ENCODE results near the gene SH3TC1.

Gene SH3TC1

GRCh38 chr4:8176547-8177399 lies 22.3 kb upstream of the SH3TC1 start:
- Histone ChIP-seq H3K4me3 (ENCODE audit: low read depth, low read length) (no peak overlapping the region), H3K36me3 (replicated peaks) (no peaks in the 10 kb centered on the region), H3K27ac (no peak overlapping the region), H3K27me3 (replicated peaks) (peaks cover 4% of the 10 kb centered on the region)
- TF ChIP-seq CTCF (IDR thresholded peaks at IDR 0.05; ENCODE audit: low read depth, low read length, missing control alignments) = peak; percentile 93
- in situ Hi-C loops (cut with HindIII; ENCODE audit: low pct_ligation_motif_present, low sequenced_read_pairs) = no loop called here
- peak; percentile 53 for DNase-seq

GRCh38 chr4:8177552-8177951 lies 21.5 kb upstream of the SH3TC1 start:
- no peak for DNase-seq
- Histone ChIP-seq H3K27me3 (replicated peaks) (peaks cover under 1% of the 10 kb centered on the region), H3K36me3 (replicated peaks) (no peaks in the 10 kb centered on the region), H3K27ac (no peak overlapping the region), H3K4me3 (ENCODE audit: low read depth, low read length) (no peak overlapping the region)
- in situ Hi-C loops (cut with HindIII; ENCODE audit: low pct_ligation_motif_present, low sequenced_read_pairs) = no loop called here
- TF ChIP-seq CTCF (IDR thresholded peaks at IDR 0.05; ENCODE audit: low read depth, low read length, missing control alignments) = no peak

GRCh38 chr4:8177956-8178355 lies 21.1 kb upstream of the SH3TC1 start:
- DNase-seq = no peak
- in situ Hi-C loops (cut with HindIII; ENCODE audit: low pct_ligation_motif_present, low sequenced_read_pairs) = no loop called here
- no peak overlapping the region for H3K27ac ChIP-seq
- no peak for TF ChIP-seq CTCF (IDR thresholded peaks at IDR 0.05; ENCODE audit: low read depth, low read length, missing control alignments)
- no peaks in the 10 kb centered on the region for H3K27me3 ChIP-seq (replicated peaks)
- no peaks in the 10 kb centered on the region for H3K36me3 ChIP-seq (replicated peaks)
- H3K4me3 ChIP-seq (ENCODE audit: low read depth, low read length) = no peak overlapping the region

- TF ChIP-seq CTCF (IDR thresholded peaks at IDR 0.05; ENCODE audit: low read depth, low read length, missing control alignments) = no peak
- Histone ChIP-seq H3K4me3 (ENCODE audit: low read depth, low read length) (no peak overlapping the region), H3K36me3 (replicated peaks) (no peaks in the 10 kb centered on the region), H3K27me3 (replicated peaks) (no peaks in the 10 kb centered on the region), H3K27ac (no peak overlapping the region)
- no peak for DNase-seq
- in situ Hi-C loops (cut with HindIII; ENCODE audit: low pct_ligation_motif_present, low sequenced_read_pairs) = no loop called here
Measured at GRCh38 chr4:8179074-8179473, 20.0 kb upstream of the SH3TC1 start.

- in situ Hi-C loops (cut with HindIII; ENCODE audit: low pct_ligation_motif_present, low sequenced_read_pairs) = no loop called here
- TF ChIP-seq CTCF (IDR thresholded peaks at IDR 0.05; ENCODE audit: low read depth, low read length, missing control alignments) = no peak
- H3K4me3 ChIP-seq (ENCODE audit: low read depth, low read length) = no peak overlapping the region
- no peak overlapping the region for H3K27ac ChIP-seq
- DNase-seq = no peak
- no peaks in the 10 kb centered on the region for H3K36me3 ChIP-seq (replicated peaks)
- no peaks in the 10 kb centered on the region for H3K27me3 ChIP-seq (replicated peaks)
Measured at GRCh38 chr4:8179771-8180170, 19.3 kb upstream of the SH3TC1 start.

Data from brain microvascular endothelial cell (primary cell).